ENCODE measurements around the gene PDGFD. TPM values are rescaled to one million over a fixed set of nuclear protein-coding genes. Genes with fewer than 3 reads are reported as not detected.
A peak's percentile ranks its signal among the peaks of the same experiment; 100 is the strongest.

PDGFD gene
- total and polyA plus RNA-seq, 2 experiments from 2014 or later: 100 to 105 TPM

GRCh38 chr11:103878646-103879045, 285.3 kb downstream of the PDGFD start:
- no peak overlapping the region for H3K4me3 ChIP-seq
- no peak overlapping the region for H3K27ac ChIP-seq
- no peaks in the 10 kb centered on the region for H3K9me3 ChIP-seq (ENCODE audit: low read depth)
- no peak for DNase-seq (ENCODE audit: low read depth in 1 of 2, low spot score in 1 of 2)
- TF ChIP-seq CTCF (IDR thresholded peaks at IDR 0.05; ENCODE audit: low read depth, low read length): no peak
- H3K36me3 ChIP-seq: no peaks in the 10 kb centered on the region
- peaks cover 4% of the 10 kb centered on the region for H3K4me1 ChIP-seq (ENCODE audit: low read depth)
- no peaks in the 10 kb centered on the region for H3K27me3 ChIP-seq

GRCh38 chr11:103877221-103877620, 286.7 kb downstream of the PDGFD start:
- no peaks in the 10 kb centered on the region for H3K4me1 ChIP-seq (ENCODE audit: low read depth)

GRCh38 chr11:103875855-103876510, 288.0 kb downstream of the PDGFD start:
- Histone ChIP-seq H3K4me1 (ENCODE audit: low read depth) (no peaks in the 10 kb centered on the region), H3K27me3 (no peaks in the 10 kb centered on the region), H3K9me3 (ENCODE audit: low read depth) (no peaks in the 10 kb centered on the region), H3K27ac (no peak overlapping the region), H3K4me3 (no peak overlapping the region), H3K36me3 (no peaks in the 10 kb centered on the region)
- DNase-seq (ENCODE audit: low read depth in 1 of 2, low spot score in 1 of 2): no peak
- no peak for TF ChIP-seq CTCF (IDR thresholded peaks at IDR 0.05; ENCODE audit: low read depth, low read length)

More at GRCh38 chr11:103877221-103877620, 286.7 kb downstream of the PDGFD start:
- no peaks in the 10 kb centered on the region for H3K36me3 ChIP-seq
- no peak for TF ChIP-seq CTCF (IDR thresholded peaks at IDR 0.05; ENCODE audit: low read depth, low read length)
- no peaks in the 10 kb centered on the region for H3K27me3 ChIP-seq
- H3K9me3 ChIP-seq (ENCODE audit: low read depth): no peaks in the 10 kb centered on the region
- no peak overlapping the region for H3K27ac ChIP-seq
- DNase-seq (ENCODE audit: low read depth in 1 of 2, low spot score in 1 of 2): peak in 1 of 2 donors; percentile 33
- no peak overlapping the region for H3K4me3 ChIP-seq

GRCh38 chr11:103872748-103873147, 291.2 kb downstream of the PDGFD start:
- no peaks in the 10 kb centered on the region for H3K4me1 ChIP-seq (ENCODE audit: low read depth)
- no peaks in the 10 kb centered on the region for H3K36me3 ChIP-seq
- no peak for DNase-seq (ENCODE audit: low read depth in 1 of 2, low spot score in 1 of 2)
- H3K27me3 ChIP-seq: no peaks in the 10 kb centered on the region
- H3K9me3 ChIP-seq (ENCODE audit: low read depth): no peaks in the 10 kb centered on the region
- no peak overlapping the region for H3K4me3 ChIP-seq
- H3K27ac ChIP-seq: no peak overlapping the region
- no peak for TF ChIP-seq CTCF (IDR thresholded peaks at IDR 0.05; ENCODE audit: low read depth, low read length)

- no peak for DNase-seq (ENCODE audit: low read depth in 1 of 2, low spot score in 1 of 2)
- no peaks in the 10 kb centered on the region for H3K27me3 ChIP-seq
- H3K4me1 ChIP-seq (ENCODE audit: low read depth): no peaks in the 10 kb centered on the region
- H3K36me3 ChIP-seq: no peaks in the 10 kb centered on the region
- H3K27ac ChIP-seq: no peak overlapping the region
- no peaks in the 10 kb centered on the region for H3K9me3 ChIP-seq (ENCODE audit: low read depth)
- TF ChIP-seq CTCF (IDR thresholded peaks at IDR 0.05; ENCODE audit: low read depth, low read length): no peak
- no peak overlapping the region for H3K4me3 ChIP-seq
Measured at GRCh38 chr11:103871923-103872551, 291.9 kb downstream of the PDGFD start.

Measured in cardiac muscle cell (in vitro differentiated cells and primary cell).